Panc1 (cell line): ENCODE data around the gene GAP43. TPM values are rescaled to one million over a fixed set of nuclear protein-coding genes. Genes with fewer than 3 reads are reported as not detected.

Experiments used
- ATAC-seq: fragments of 200-7000 bp; cut with Tn5 transposase; 2 replicates; pipeline ENCODE4 v1.9.1; 2020; ENCODE audit warnings: mild to moderate bottlenecking, moderate library complexity
- BruUV-seq: library from RNA; stranded (reverse); fragments of 400-500 nt; replicated peaks from 2 replicates; lab custom pipeline; 2021; lab: Mats Ljungman, UMichigan
- CTCF ChIA-PET: fragments of 300-600 bp; sonication (Branson Sonifier 250); formaldehyde crosslinking; loops from one replicate; lab custom pipeline; 2022; ENCODE audit warnings: antibody characterized with exemption; lab: Charles Lee
- POLR2A ChIA-PET: fragments of 300-600 bp; sonication (Branson Sonifier 250); formaldehyde crosslinking; loops from one replicate; lab custom pipeline; 2022; ENCODE audit warnings: antibody characterized with exemption; lab: Charles Lee
- DNase-seq: peaks from one replicate; pipeline ENCODE4 v3.0.0-alpha.2; 2010; ENCODE audit warnings: low read depth, low spot score
- H3K27ac ChIP-seq: 2 replicates; pipeline ENCODE4 v1.5.1; 2011; ENCODE audit warnings: mild to moderate bottlenecking, low read length, inconsistent platforms
- H3K27me3 ChIP-seq: fragments of 200-500 bp; sonication (Bioruptor generic); 2 replicates; pipeline ENCODE4 v1.6.0; 2014; ENCODE audit warnings: low read length, inconsistent platforms; ENCODE audit not compliant: control insufficient read depth, insufficient read depth
- H3K36me3 ChIP-seq: fragments of 200-500 bp; sonication (Bioruptor generic); 2 replicates; pipeline ENCODE4 v1.5.1; 2014; ENCODE audit warnings: inconsistent platforms, mild to moderate bottlenecking, low read length, moderate library complexity; ENCODE audit not compliant: control insufficient read depth, insufficient read depth
- H3K4me1 ChIP-seq: 2 replicates; pipeline ENCODE4 v1.5.1; 2011; ENCODE audit warnings: inconsistent platforms, mild to moderate bottlenecking, low read length, moderate library complexity; ENCODE audit not compliant: control insufficient read depth, insufficient read depth
- H3K4me3 ChIP-seq, 2 experiments: 2 replicates each; pipeline ENCODE4 v1.5.1; 2011 to 2012; ENCODE audit warnings: low read depth in 2 of 2, low read length in 2 of 2, mild to moderate bottlenecking in 2 of 2, inconsistent platforms in 1 of 2, moderate library complexity in 1 of 2
- H3K9me3 ChIP-seq: fragments of 200-500 bp; sonication (Bioruptor generic); 2 replicates; pipeline ENCODE4 v1.5.1; 2014; ENCODE audit warnings: low read depth, mild to moderate bottlenecking, inconsistent platforms, low read length, moderate library complexity; ENCODE audit not compliant: control insufficient read depth, insufficient read depth
- CTCF ChIP-seq: fragments of 450-650 bp; IDR thresholded peaks from 2 replicates; pipeline ENCODE4 v1.5.1; 2017; ENCODE audit warnings: mild to moderate bottlenecking
- POLR2AphosphoS5 ChIP-seq: IDR thresholded peaks from 2 replicates; pipeline ENCODE4 v1.6.1; 2012; ENCODE audit warnings: mild to moderate bottlenecking, low read depth, low read length, moderate library complexity
- SIN3A ChIP-seq: IDR thresholded peaks from 2 replicates; pipeline ENCODE4 v1.6.1; 2012; ENCODE audit warnings: low read depth, mild to moderate bottlenecking, low read length, moderate library complexity, borderline replicate concordance; ENCODE audit not compliant: insufficient read depth
- TCF7L2 ChIP-seq: IDR thresholded peaks from 2 replicates; pipeline ENCODE4 v1.6.1; 2011; ENCODE audit warnings: mild to moderate bottlenecking, low read depth, low read length, inconsistent platforms
- in situ Hi-C: cut with HindIII; loops from 2 replicates; pipeline ENCODE4 v1.10.0; 2016; ENCODE audit warnings: low sequenced_read_pairs, low pct_unique_long_range_greater_than_20kb
- intact Hi-C: fragments of 100-400 bp; cut with micrococcal nuclease; formaldehyde crosslinking; loops from one replicate; pipeline ENCODE4 v1.10.0; 2022; ENCODE audit not compliant: unreplicated experiment
- total RNA-seq: library from RNA; stranded (reverse); gene quantifications from one replicate; pipeline ENCODE4 v1.2.1, GENCODE V29; 2021; ENCODE audit not compliant: unreplicated experiment
- TF ChIP-seq, protein P1 (sequence below), 2 experiments: IDR thresholded peaks; 2 replicates each; pipeline ENCODE4 v1.6.1; 2011 to 2012; ENCODE audit warnings: low read depth in 2 of 2, control low read depth in 1 of 2, low read length in 1 of 2, mild to moderate bottlenecking in 1 of 2, moderate library complexity in 1 of 2; ENCODE audit not compliant: insufficient read depth in 1 of 2

The GAP43 gene
- total RNA-seq, 1 experiment from 2014 or later: not detected

DNA sequence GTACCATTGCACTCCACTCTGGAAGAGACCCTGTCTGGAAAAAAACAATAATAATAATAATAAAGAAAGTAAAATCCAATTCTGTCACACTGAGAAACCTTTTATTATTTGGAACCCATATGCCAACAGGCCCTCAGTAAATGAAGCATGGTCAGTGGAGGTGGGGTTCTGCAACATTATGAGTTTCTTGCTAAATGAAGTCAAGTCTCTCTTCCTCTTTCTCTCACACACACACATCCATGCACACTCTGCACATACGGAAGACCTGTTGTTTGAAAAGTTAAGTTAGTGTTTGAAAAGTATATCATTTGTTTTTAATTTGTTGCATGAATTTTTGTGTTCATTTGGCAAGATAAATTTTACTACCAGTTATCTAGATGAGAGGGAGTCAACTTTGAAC, 27.8 kb downstream of the GAP43 start:
- in situ Hi-C loops: no loop called here
- ChIA-PET CTCF (no interaction called here), POLR2A (no interaction called here)
- H3K4me1 ChIP-seq: no peaks in the 10 kb centered on the region
- no peaks in the 10 kb centered on the region for H3K9me3 ChIP-seq
- H3K36me3 ChIP-seq: no peaks in the 10 kb centered on the region
- H3K27ac ChIP-seq: no peak overlapping the region
- intact Hi-C loops: no loop called here
- ATAC-seq: no peak
- no TSS peak for BruUV-seq
- no peak overlapping the region for H3K4me3 ChIP-seq
- peaks cover 5% of the 10 kb centered on the region for H3K27me3 ChIP-seq
- TF ChIP-seq POLR2AphosphoS5 (no peak), TCF7L2 (no peak), SIN3A (no peak), CTCF (no peak)
- TF ChIP-seq, protein P1, sequence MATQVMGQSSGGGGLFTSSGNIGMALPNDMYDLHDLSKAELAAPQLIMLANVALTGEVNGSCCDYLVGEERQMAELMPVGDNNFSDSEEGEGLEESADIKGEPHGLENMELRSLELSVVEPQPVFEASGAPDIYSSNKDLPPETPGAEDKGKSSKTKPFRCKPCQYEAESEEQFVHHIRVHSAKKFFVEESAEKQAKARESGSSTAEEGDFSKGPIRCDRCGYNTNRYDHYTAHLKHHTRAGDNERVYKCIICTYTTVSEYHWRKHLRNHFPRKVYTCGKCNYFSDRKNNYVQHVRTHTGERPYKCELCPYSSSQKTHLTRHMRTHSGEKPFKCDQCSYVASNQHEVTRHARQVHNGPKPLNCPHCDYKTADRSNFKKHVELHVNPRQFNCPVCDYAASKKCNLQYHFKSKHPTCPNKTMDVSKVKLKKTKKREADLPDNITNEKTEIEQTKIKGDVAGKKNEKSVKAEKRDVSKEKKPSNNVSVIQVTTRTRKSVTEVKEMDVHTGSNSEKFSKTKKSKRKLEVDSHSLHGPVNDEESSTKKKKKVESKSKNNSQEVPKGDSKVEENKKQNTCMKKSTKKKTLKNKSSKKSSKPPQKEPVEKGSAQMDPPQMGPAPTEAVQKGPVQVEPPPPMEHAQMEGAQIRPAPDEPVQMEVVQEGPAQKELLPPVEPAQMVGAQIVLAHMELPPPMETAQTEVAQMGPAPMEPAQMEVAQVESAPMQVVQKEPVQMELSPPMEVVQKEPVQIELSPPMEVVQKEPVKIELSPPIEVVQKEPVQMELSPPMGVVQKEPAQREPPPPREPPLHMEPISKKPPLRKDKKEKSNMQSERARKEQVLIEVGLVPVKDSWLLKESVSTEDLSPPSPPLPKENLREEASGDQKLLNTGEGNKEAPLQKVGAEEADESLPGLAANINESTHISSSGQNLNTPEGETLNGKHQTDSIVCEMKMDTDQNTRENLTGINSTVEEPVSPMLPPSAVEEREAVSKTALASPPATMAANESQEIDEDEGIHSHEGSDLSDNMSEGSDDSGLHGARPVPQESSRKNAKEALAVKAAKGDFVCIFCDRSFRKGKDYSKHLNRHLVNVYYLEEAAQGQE (IDR thresholded peaks at IDR 0.05; ENCODE audit: insufficient read depth in 1 of 2, low read depth in 2 of 2, low read length in 1 of 2): no peak
- DNase-seq: no peak

GRCh38 chr3:115651599-115651998, 28.3 kb downstream of the GAP43 start:
- DNase-seq (no peak), ATAC-seq (no peak)
- Histone ChIP-seq H3K4me1 (no peaks in the 10 kb centered on the region), H3K36me3 (no peaks in the 10 kb centered on the region), H3K4me3 (no peak overlapping the region), H3K27me3 (peaks cover 5% of the 10 kb centered on the region), H3K9me3 (no peaks in the 10 kb centered on the region), H3K27ac (no peak overlapping the region)
- ChIA-PET POLR2A (no interaction called here), CTCF (no interaction called here)
- in situ Hi-C loops (no loop called here), intact Hi-C loops (no loop called here)
- BruUV-seq: no TSS peak
- TF ChIP-seq SIN3A (no peak), CTCF (no peak), TCF7L2 (no peak), POLR2AphosphoS5 (no peak)
- TF ChIP-seq, protein P1 (IDR thresholded peaks at IDR 0.05; ENCODE audit: insufficient read depth in 1 of 2, low read depth in 2 of 2, low read length in 1 of 2): no peak
